ENCODE results near the gene GLIPR2.

DNA sequence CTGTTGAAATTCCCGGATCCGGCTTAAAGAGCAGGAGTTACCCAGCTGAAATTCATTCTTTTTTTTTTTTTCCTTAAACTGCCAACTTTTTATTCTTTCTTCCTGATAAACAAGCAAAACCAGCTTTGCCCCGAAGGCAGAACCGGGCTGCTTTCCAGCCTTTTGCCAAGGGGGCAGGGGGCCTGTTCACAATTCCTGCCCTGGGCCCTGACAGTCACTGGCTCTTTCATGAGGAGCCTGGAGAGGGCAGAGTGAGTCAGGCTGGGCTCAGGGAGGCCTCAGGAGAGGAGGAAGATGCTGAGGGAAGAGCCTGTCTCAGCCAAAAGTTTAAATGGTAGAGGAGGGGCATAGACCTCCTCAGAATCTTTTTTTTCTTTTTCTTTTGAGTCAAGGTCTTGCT, 4.8 kb downstream of the GLIPR2 start:
- TF ChIP-seq, protein P1, sequence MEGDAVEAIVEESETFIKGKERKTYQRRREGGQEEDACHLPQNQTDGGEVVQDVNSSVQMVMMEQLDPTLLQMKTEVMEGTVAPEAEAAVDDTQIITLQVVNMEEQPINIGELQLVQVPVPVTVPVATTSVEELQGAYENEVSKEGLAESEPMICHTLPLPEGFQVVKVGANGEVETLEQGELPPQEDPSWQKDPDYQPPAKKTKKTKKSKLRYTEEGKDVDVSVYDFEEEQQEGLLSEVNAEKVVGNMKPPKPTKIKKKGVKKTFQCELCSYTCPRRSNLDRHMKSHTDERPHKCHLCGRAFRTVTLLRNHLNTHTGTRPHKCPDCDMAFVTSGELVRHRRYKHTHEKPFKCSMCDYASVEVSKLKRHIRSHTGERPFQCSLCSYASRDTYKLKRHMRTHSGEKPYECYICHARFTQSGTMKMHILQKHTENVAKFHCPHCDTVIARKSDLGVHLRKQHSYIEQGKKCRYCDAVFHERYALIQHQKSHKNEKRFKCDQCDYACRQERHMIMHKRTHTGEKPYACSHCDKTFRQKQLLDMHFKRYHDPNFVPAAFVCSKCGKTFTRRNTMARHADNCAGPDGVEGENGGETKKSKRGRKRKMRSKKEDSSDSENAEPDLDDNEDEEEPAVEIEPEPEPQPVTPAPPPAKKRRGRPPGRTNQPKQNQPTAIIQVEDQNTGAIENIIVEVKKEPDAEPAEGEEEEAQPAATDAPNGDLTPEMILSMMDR (IDR thresholded peaks at IDR 0.05 in 4 of 5, conservative IDR thresholded peaks at IDR 0.05 in 1 of 5) = no peak
- TF ChIP-seq POLR2A (IDR thresholded peaks at IDR 0.05) = no peak
